ENCODE results near the gene PKN3. TPM values are rescaled to one million over a fixed set of nuclear protein-coding genes. Genes with fewer than 3 reads are reported as not detected.

Gene PKN3
- total RNA-seq, 1 donor from 2014 or later = 4.4 TPM

- no peaks in the 10 kb centered on the region for H3K79me2 ChIP-seq (ENCODE audit: low read depth)
- Mint-ChIP-seq H3K4me3 (no peak overlapping the region), H3K27me3 (ENCODE audit: insufficient read depth, low read depth) (peaks cover 2% of the 10 kb centered on the region), H3K36me3 (peaks cover 4% of the 10 kb centered on the region), H3K27ac (no peak overlapping the region), H3K9me3 (no peaks in the 10 kb centered on the region), H3K4me1 (peaks cover 28% of the 10 kb centered on the region)
- no peak overlapping the region for H3K27ac ChIP-seq
- H3K9me3 ChIP-seq (ENCODE audit: low read depth) = no peaks in the 10 kb centered on the region
- H3K36me3 ChIP-seq = no peaks in the 10 kb centered on the region
- no peaks in the 10 kb centered on the region for H3K27me3 ChIP-seq
- no peaks in the 10 kb centered on the region for H4K20me1 ChIP-seq (ENCODE audit: low read depth)
- no peak overlapping the region for H3K4me3 ChIP-seq
- H2AFZ ChIP-seq (replicated peaks) = no peak overlapping the region
- H3K4me1 ChIP-seq = no peaks in the 10 kb centered on the region
- H3K9ac ChIP-seq = no peak overlapping the region
- H3K4me2 ChIP-seq = no peak overlapping the region
- peaks cover 9% of the 10 kb centered on the region for H3F3A ChIP-seq (ENCODE audit: low read depth)
- TF ChIP-seq CTCF (IDR thresholded peaks at IDR 0.05) (no peak), EZH2phosphoT487 (IDR thresholded peaks at IDR 0.05) (no peak), EZH2 (IDR thresholded peaks at IDR 0.05) (no peak)
- no peak for DNase-seq (ENCODE audit: low spot score)
These were observed 29.4 kb downstream of the PKN3 start for GRCh38 chr9:128731691-128732090.

GRCh38 chr9:128732576-128732975 lies 30.3 kb downstream of the PKN3 start:
- no peak for DNase-seq (ENCODE audit: low spot score)
- H3K4me3 Mint-ChIP-seq = no peak overlapping the region
- peaks cover 24% of the 10 kb centered on the region for H3K4me1 Mint-ChIP-seq
- no peak overlapping the region for H3K27ac Mint-ChIP-seq
- peaks cover 1% of the 10 kb centered on the region for H3K27me3 Mint-ChIP-seq (ENCODE audit: insufficient read depth, low read depth)
- H3K4me3 ChIP-seq = no peak overlapping the region
- no peak overlapping the region for H3K4me2 ChIP-seq
- H3K79me2 ChIP-seq (ENCODE audit: low read depth) = no peaks in the 10 kb centered on the region
- no peaks in the 10 kb centered on the region for H3K9me3 Mint-ChIP-seq
- no peak overlapping the region for H3K9ac ChIP-seq
- H3K9me3 ChIP-seq (ENCODE audit: low read depth) = no peaks in the 10 kb centered on the region
- no peaks in the 10 kb centered on the region for H3K4me1 ChIP-seq
- no peak overlapping the region for H2AFZ ChIP-seq (replicated peaks)
- no peak for TF ChIP-seq EZH2 (IDR thresholded peaks at IDR 0.05)
- TF ChIP-seq EZH2phosphoT487 (IDR thresholded peaks at IDR 0.05) = no peak
- no peak for TF ChIP-seq CTCF (IDR thresholded peaks at IDR 0.05)
- no peak overlapping the region for H3K27ac ChIP-seq
- H3F3A ChIP-seq (ENCODE audit: low read depth) = peaks cover 9% of the 10 kb centered on the region
- H3K36me3 Mint-ChIP-seq = peaks cover 8% of the 10 kb centered on the region
- H4K20me1 ChIP-seq (ENCODE audit: low read depth) = no peaks in the 10 kb centered on the region
- no peaks in the 10 kb centered on the region for H3K36me3 ChIP-seq
- H3K27me3 ChIP-seq = no peaks in the 10 kb centered on the region

GRCh38 chr9:128733256-128733655 lies 31.0 kb downstream of the PKN3 start:
- H3K4me1 ChIP-seq = no peaks in the 10 kb centered on the region
- no peak overlapping the region for H3K4me2 ChIP-seq
- Mint-ChIP-seq H3K27me3 (ENCODE audit: insufficient read depth, low read depth) (no peaks in the 10 kb centered on the region), H3K4me1 (peaks cover 22% of the 10 kb centered on the region), H3K27ac (peak overlapping the region; percentile 54), H3K4me3 (no peak overlapping the region), H3K9me3 (no peaks in the 10 kb centered on the region), H3K36me3 (peaks cover 8% of the 10 kb centered on the region)
- H3K27me3 ChIP-seq = no peaks in the 10 kb centered on the region
- peak; percentile 98 for TF ChIP-seq CTCF (IDR thresholded peaks at IDR 0.05)
- TF ChIP-seq EZH2phosphoT487 (IDR thresholded peaks at IDR 0.05) = no peak
- H3K4me3 ChIP-seq = no peak overlapping the region
- DNase-seq (ENCODE audit: low spot score) = peak; percentile 95
- no peaks in the 10 kb centered on the region for H3K36me3 ChIP-seq
- H2AFZ ChIP-seq (replicated peaks) = no peak overlapping the region
- no peak overlapping the region for H3K27ac ChIP-seq
- H3K9me3 ChIP-seq (ENCODE audit: low read depth) = no peaks in the 10 kb centered on the region
- H3F3A ChIP-seq (ENCODE audit: low read depth) = peaks cover 9% of the 10 kb centered on the region
- H4K20me1 ChIP-seq (ENCODE audit: low read depth) = no peaks in the 10 kb centered on the region
- no peak overlapping the region for H3K9ac ChIP-seq
- no peaks in the 10 kb centered on the region for H3K79me2 ChIP-seq (ENCODE audit: low read depth)

Measured in neural progenitor cell (in vitro differentiated cells).